ENCODE results near the gene ENOX2. TPM values are rescaled to one million over a fixed set of nuclear protein-coding genes. Genes with fewer than 3 reads are reported as not detected.

Gene ENOX2
- total and polyA plus RNA-seq, 2 donors (not counting 1 experiment from before 2014, with no cell fraction given) = 7.6 to 12.9 TPM

GRCh38 chrX:130846746-130847145 lies 56.3 kb downstream of the ENOX2 start:
- Histone ChIP-seq H3K27me3 (ENCODE audit: control insufficient read depth, insufficient read depth, low read length) (no peaks in the 10 kb centered on the region), H3K4me1 (ENCODE audit: control insufficient read depth, extremely low read depth, insufficient read depth, low read length) (no peaks in the 10 kb centered on the region), H3K27ac (ENCODE audit: insufficient read depth, low read length) (no peak overlapping the region), H3K9me3 (ENCODE audit: control insufficient read depth, insufficient read depth, low read depth, low read length) (no peaks in the 10 kb centered on the region), H3K4me3 (replicated peaks in 1 of 4; ENCODE audit: control extremely low read depth in 1 of 4, insufficient read depth in 1 of 4, low read depth in 3 of 4, low read length in 4 of 4) (no peak overlapping the region), H2AFZ (ENCODE audit: low read length) (no peak overlapping the region), H3K79me2 (ENCODE audit: control insufficient read depth, insufficient read depth, low read length) (no peaks in the 10 kb centered on the region), H4K20me1 (ENCODE audit: control insufficient read depth, extremely low read depth, insufficient read depth, low read length) (no peaks in the 10 kb centered on the region), H3K4me2 (ENCODE audit: extremely low read depth, insufficient read depth, low read length) (no peak overlapping the region), H3K36me3 (ENCODE audit: control insufficient read depth, insufficient read depth, low read length) (no peaks in the 10 kb centered on the region), H3K9ac (ENCODE audit: insufficient read depth, low read length) (no peak overlapping the region)
- no peak for TF ChIP-seq CTCF (conservative IDR thresholded peaks at IDR 0.05 in 1 of 2, IDR thresholded peaks at IDR 0.05 in 1 of 2; ENCODE audit: low read depth in 1 of 2, low read length in 2 of 2)
- TF ChIP-seq EZH2 (IDR thresholded peaks at IDR 0.05; ENCODE audit: low read length, missing control alignments) = no peak
- no peak for DNase-seq (ENCODE audit: low read depth in 2 of 2)

GRCh38 chrX:130841776-130842175 lies 61.2 kb downstream of the ENOX2 start:
- DNase-seq (ENCODE audit: low read depth in 2 of 2) = no peak
- no peaks in the 10 kb centered on the region for H3K9me3 ChIP-seq (ENCODE audit: control insufficient read depth, insufficient read depth, low read depth, low read length)
- no peaks in the 10 kb centered on the region for H4K20me1 ChIP-seq (ENCODE audit: control insufficient read depth, extremely low read depth, insufficient read depth, low read length)
- no peak overlapping the region for H3K4me3 ChIP-seq (replicated peaks in 1 of 4; ENCODE audit: control extremely low read depth in 1 of 4, insufficient read depth in 1 of 4, low read depth in 3 of 4, low read length in 4 of 4)
- no peak overlapping the region for H2AFZ ChIP-seq (ENCODE audit: low read length)
- H3K4me2 ChIP-seq (ENCODE audit: extremely low read depth, insufficient read depth, low read length) = no peak overlapping the region
- H3K9ac ChIP-seq (ENCODE audit: insufficient read depth, low read length) = no peak overlapping the region
- H3K27me3 ChIP-seq (ENCODE audit: control insufficient read depth, insufficient read depth, low read length) = no peaks in the 10 kb centered on the region
- H3K79me2 ChIP-seq (ENCODE audit: control insufficient read depth, insufficient read depth, low read length) = no peaks in the 10 kb centered on the region
- H3K4me1 ChIP-seq (ENCODE audit: control insufficient read depth, extremely low read depth, insufficient read depth, low read length) = no peaks in the 10 kb centered on the region
- no peak overlapping the region for H3K27ac ChIP-seq (ENCODE audit: insufficient read depth, low read length)
- TF ChIP-seq CTCF (conservative IDR thresholded peaks at IDR 0.05 in 1 of 2, IDR thresholded peaks at IDR 0.05 in 1 of 2; ENCODE audit: low read depth in 1 of 2, low read length in 2 of 2) = no peak
- no peak for TF ChIP-seq EZH2 (IDR thresholded peaks at IDR 0.05; ENCODE audit: low read length, missing control alignments)
- H3K36me3 ChIP-seq (ENCODE audit: control insufficient read depth, insufficient read depth, low read length) = no peaks in the 10 kb centered on the region

- Histone ChIP-seq H3K79me2 (ENCODE audit: control insufficient read depth, insufficient read depth, low read length) (no peaks in the 10 kb centered on the region), H3K27me3 (ENCODE audit: control insufficient read depth, insufficient read depth, low read length) (no peaks in the 10 kb centered on the region), H3K36me3 (ENCODE audit: control insufficient read depth, insufficient read depth, low read length) (no peaks in the 10 kb centered on the region), H3K9me3 (ENCODE audit: control insufficient read depth, insufficient read depth, low read depth, low read length) (no peaks in the 10 kb centered on the region), H4K20me1 (ENCODE audit: control insufficient read depth, extremely low read depth, insufficient read depth, low read length) (no peaks in the 10 kb centered on the region), H3K27ac (ENCODE audit: insufficient read depth, low read length) (no peak overlapping the region), H3K4me3 (replicated peaks in 1 of 4; ENCODE audit: control extremely low read depth in 1 of 4, insufficient read depth in 1 of 4, low read depth in 3 of 4, low read length in 4 of 4) (no peak overlapping the region), H2AFZ (ENCODE audit: low read length) (no peak overlapping the region), H3K4me2 (ENCODE audit: extremely low read depth, insufficient read depth, low read length) (no peak overlapping the region), H3K9ac (ENCODE audit: insufficient read depth, low read length) (no peak overlapping the region), H3K4me1 (ENCODE audit: control insufficient read depth, extremely low read depth, insufficient read depth, low read length) (no peaks in the 10 kb centered on the region)
- TF ChIP-seq EZH2 (IDR thresholded peaks at IDR 0.05; ENCODE audit: low read length, missing control alignments) (no peak), CTCF (conservative IDR thresholded peaks at IDR 0.05 in 1 of 2, IDR thresholded peaks at IDR 0.05 in 1 of 2; ENCODE audit: low read depth in 1 of 2, low read length in 2 of 2) (no peak)
- DNase-seq (ENCODE audit: low read depth in 2 of 2) = no peak
These were observed 62.7 kb downstream of the ENOX2 start for GRCh38 chrX:130840345-130840744.

All from fibroblast of lung (primary cell).